ENCODE measurements around the gene ASPG. TPM values are rescaled to one million over a fixed set of nuclear protein-coding genes. Genes with fewer than 3 reads are reported as not detected.
A peak's percentile ranks its signal among the peaks of the same experiment; 100 is the strongest.

ASPG gene
- total RNA-seq, 1 experiment from 2014 or later, result not detected

DNA sequence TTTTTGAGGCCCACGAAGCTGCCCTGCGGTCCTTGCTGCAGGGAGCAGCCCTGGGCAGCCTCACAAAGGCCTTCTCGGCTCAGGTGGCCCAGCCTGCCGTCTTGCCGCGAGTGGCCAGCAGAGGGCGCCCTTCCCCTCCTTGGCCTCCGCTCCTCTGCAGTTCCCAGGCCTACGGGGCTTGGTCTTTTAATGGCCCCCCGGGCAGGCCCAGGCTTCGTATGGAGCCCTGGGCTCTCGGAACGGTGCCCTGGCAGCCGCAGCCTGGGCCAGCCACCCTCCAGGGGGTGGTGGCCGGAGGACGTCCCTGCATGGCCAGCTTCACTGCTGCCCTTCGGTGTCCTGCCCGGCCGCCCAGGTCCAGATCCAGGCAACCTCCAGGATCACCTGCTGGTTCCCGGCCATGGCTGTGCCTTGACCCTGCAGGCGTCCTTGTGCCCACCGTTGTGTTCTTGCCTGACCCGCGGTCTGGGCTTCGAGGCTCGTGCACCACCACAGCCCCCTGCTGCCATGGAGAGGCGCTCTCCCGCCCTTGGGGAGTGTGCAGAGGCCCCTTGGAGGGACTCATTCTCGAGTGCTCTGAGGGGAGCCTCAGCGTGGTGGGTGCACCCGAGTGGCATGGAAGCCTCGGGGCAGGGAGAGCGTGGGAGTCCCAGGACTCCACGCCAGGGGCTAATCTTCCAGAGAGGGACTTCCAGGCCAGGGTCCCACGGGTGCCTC is 9.4 kb downstream of the ASPG start:
- ChIA-PET POLR2A (ENCODE audit: unreplicated experiment) (no interaction called here), CTCF (no interaction called here)
- Histone ChIP-seq H3K27ac (no peak overlapping the region), H3K4me3 (no peak overlapping the region), H3F3A (ENCODE audit: insufficient read depth, low read depth) (no peaks in the 10 kb centered on the region), H3K36me3 (ENCODE audit: low read depth) (no peaks in the 10 kb centered on the region), H3K9me2 (ENCODE audit: insufficient read depth) (no peaks in the 10 kb centered on the region), H3K27me3 (ENCODE audit: insufficient read depth, low read depth) (peaks cover 8% of the 10 kb centered on the region; the same call in 1 of the 2 replicates), H3K9me3 (ENCODE audit: insufficient read depth, low read depth) (no peaks in the 10 kb centered on the region), H2AFZ (no peak overlapping the region), H4K20me1 (ENCODE audit: insufficient read depth) (no peaks in the 10 kb centered on the region), H3K4me1 (replicated peaks; ENCODE audit: insufficient read depth) (no peaks in the 10 kb centered on the region), H3K4me2 (no peak overlapping the region), H3K79me2 (ENCODE audit: low read depth) (no peaks in the 10 kb centered on the region)
- TF ChIP-seq, protein P1, sequence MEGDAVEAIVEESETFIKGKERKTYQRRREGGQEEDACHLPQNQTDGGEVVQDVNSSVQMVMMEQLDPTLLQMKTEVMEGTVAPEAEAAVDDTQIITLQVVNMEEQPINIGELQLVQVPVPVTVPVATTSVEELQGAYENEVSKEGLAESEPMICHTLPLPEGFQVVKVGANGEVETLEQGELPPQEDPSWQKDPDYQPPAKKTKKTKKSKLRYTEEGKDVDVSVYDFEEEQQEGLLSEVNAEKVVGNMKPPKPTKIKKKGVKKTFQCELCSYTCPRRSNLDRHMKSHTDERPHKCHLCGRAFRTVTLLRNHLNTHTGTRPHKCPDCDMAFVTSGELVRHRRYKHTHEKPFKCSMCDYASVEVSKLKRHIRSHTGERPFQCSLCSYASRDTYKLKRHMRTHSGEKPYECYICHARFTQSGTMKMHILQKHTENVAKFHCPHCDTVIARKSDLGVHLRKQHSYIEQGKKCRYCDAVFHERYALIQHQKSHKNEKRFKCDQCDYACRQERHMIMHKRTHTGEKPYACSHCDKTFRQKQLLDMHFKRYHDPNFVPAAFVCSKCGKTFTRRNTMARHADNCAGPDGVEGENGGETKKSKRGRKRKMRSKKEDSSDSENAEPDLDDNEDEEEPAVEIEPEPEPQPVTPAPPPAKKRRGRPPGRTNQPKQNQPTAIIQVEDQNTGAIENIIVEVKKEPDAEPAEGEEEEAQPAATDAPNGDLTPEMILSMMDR (conservative IDR thresholded peaks at IDR 0.05), result peak; percentile 91
- TF ChIP-seq EZH2 (IDR thresholded peaks at IDR 0.05; ENCODE audit: low read depth), result no peak
- BruUV-seq (replicated peaks), result no TSS peak
- intact Hi-C loops (cut with micrococcal nuclease; ENCODE audit: unreplicated experiment), result loop anchor here (1.0 kb wide), 1 partner anchor 36 kb away; no protein-coding TSS in a partner anchor
- DNase-seq, result peak in 1 of 2 experiments; percentile 76

DNA sequence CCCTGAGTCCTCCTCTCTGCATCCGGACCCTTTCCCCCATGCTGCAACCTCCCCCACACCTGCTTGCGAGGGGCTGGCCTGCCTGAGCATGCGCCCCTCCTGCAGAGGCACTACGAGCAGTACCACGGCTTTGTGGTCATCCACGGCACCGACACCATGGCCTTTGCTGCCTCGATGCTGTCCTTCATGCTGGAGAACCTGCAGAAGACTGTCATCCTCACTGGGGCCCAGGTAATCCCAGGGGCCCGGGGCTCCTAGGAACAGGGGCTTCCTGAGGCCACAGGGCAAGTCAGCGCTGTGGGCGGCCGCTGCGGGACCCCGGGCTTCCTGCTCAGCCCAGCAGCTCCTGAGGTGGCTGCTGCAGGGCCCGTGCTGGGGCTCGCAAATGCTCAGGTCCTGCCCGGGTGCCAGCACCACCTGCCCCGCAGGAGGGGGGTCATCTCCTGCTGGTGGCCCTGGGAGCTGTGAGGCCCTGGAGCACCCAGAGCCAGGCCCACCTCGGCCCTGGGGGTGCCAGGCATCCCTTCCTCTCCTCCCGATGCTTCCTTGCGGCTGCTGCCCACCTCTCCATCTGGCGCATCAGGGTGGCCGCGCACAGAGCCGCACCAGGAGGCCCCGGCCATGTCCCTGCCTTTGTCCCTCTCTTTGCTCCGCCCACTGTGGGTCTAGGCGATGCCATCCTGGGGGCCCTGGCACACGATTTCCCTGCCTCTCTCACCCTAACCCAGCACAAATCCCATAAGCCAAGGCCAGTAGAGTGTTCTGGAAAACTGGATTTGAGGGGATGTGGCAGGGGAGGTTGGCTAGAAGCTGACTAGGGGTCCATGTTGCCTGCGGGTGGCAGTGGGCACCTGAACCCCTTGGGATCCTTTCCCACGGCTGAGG is 10.2 kb downstream of the ASPG start:
- CTCF ChIA-PET, result no interaction called here
- intact Hi-C loops (cut with micrococcal nuclease; ENCODE audit: unreplicated experiment), result no loop called here
- Histone ChIP-seq H3K9me3 (ENCODE audit: insufficient read depth, low read depth) (no peaks in the 10 kb centered on the region), H3K36me3 (ENCODE audit: low read depth) (no peaks in the 10 kb centered on the region), H3K4me2 (no peak overlapping the region), H2AFZ (no peak overlapping the region), H4K20me1 (ENCODE audit: insufficient read depth) (no peaks in the 10 kb centered on the region; the same call in 1 of the 2 replicates), H3K4me1 (replicated peaks; ENCODE audit: insufficient read depth) (peaks cover 3% of the 10 kb centered on the region; the same call in 1 of the 2 replicates), H3K4me3 (no peak overlapping the region), H3K79me2 (ENCODE audit: low read depth) (no peaks in the 10 kb centered on the region), H3K27me3 (ENCODE audit: insufficient read depth, low read depth) (peaks cover 8% of the 10 kb centered on the region; the same call in 1 of the 2 replicates), H3K9me2 (ENCODE audit: insufficient read depth) (no peaks in the 10 kb centered on the region), H3F3A (ENCODE audit: insufficient read depth, low read depth) (no peaks in the 10 kb centered on the region), H3K27ac (no peak overlapping the region)
- POLR2A ChIA-PET (ENCODE audit: unreplicated experiment), result no interaction called here
- TF ChIP-seq, protein P1 (conservative IDR thresholded peaks at IDR 0.05), result no peak
- TF ChIP-seq EZH2 (IDR thresholded peaks at IDR 0.05; ENCODE audit: low read depth), result no peak
- BruUV-seq (replicated peaks), result no TSS peak
- no peak for DNase-seq

DNA sequence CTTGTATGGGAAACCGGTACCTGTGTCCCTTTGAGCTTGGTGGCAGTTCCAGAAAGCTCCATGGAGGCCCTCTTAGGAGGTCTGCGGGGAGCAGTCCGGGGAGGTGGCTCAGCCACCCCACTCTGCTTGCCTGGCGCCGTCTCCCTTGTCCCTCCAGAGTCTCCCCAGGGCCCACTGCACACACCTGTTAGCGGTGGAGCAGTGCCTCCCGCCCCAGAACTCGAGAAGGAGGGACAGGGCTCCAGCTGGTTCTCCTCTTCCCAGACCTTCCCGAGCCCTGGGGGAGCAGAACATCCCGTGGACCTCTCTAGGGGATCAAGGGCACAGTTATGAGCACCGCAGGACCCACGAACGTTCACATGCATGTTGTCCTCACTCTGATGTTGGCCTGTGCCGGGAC is 10.8 kb downstream of the ASPG start:
- Histone ChIP-seq H3K9me3 (ENCODE audit: insufficient read depth, low read depth) (no peaks in the 10 kb centered on the region), H3F3A (ENCODE audit: insufficient read depth, low read depth) (no peaks in the 10 kb centered on the region), H3K9me2 (ENCODE audit: insufficient read depth) (no peaks in the 10 kb centered on the region), H3K79me2 (ENCODE audit: low read depth) (no peaks in the 10 kb centered on the region), H2AFZ (no peak overlapping the region), H3K4me1 (replicated peaks; ENCODE audit: insufficient read depth) (peaks cover 10% of the 10 kb centered on the region; the same call in 1 of the 2 replicates), H4K20me1 (ENCODE audit: insufficient read depth) (no peaks in the 10 kb centered on the region; the same call in 1 of the 2 replicates), H3K27me3 (ENCODE audit: insufficient read depth, low read depth) (peaks cover 8% of the 10 kb centered on the region; the same call in 1 of the 2 replicates), H3K27ac (no peak overlapping the region), H3K4me2 (no peak overlapping the region), H3K36me3 (ENCODE audit: low read depth) (no peaks in the 10 kb centered on the region), H3K4me3 (no peak overlapping the region)
- DNase-seq, result no peak
- TF ChIP-seq, protein P1 (conservative IDR thresholded peaks at IDR 0.05), result no peak
- no peak for TF ChIP-seq EZH2 (IDR thresholded peaks at IDR 0.05; ENCODE audit: low read depth)
- intact Hi-C loops (cut with micrococcal nuclease; ENCODE audit: unreplicated experiment), result no loop called here
- CTCF ChIA-PET, result no interaction called here
- POLR2A ChIA-PET (ENCODE audit: unreplicated experiment), result no interaction called here
- BruUV-seq (replicated peaks), result no TSS peak

All from PC-9 (cell line).